Measurements from ENCODE around the gene TMPRSS9.

The TMPRSS9 gene

GRCh38 chr19:2371656-2372055 lies 11.6 kb downstream of the TMPRSS9 start:
- TF ChIP-seq POU6F1 (CRISPR knock-in tag; IDR thresholded peaks at IDR 0.05; ENCODE audit: borderline replicate concordance, low read depth) (no peak), PATZ1 (CRISPR knock-in tag; IDR thresholded peaks at IDR 0.05; ENCODE audit: borderline replicate concordance) (no peak), CSRNP3 (CRISPR knock-in tag; IDR thresholded peaks at IDR 0.05) (no peak), ZNF565 (CRISPR knock-in tag; conservative IDR thresholded peaks at IDR 0.05; ENCODE audit: low read depth) (no peak), ISL1 (CRISPR knock-in tag; IDR thresholded peaks at IDR 0.05) (no peak), CSDC2 (CRISPR knock-in tag; IDR thresholded peaks at IDR 0.05) (no peak), ZFP30 (CRISPR knock-in tag; IDR thresholded peaks at IDR 0.05) (no peak)
- peak; percentile 66 for ATAC-seq

GRCh38 chr19:2372076-2372612 lies 12.1 kb downstream of the TMPRSS9 start:
- no peak for TF ChIP-seq TSHZ2 (CRISPR knock-in tag; IDR thresholded peaks at IDR 0.05)
- TF ChIP-seq CSDC2 (CRISPR knock-in tag; IDR thresholded peaks at IDR 0.05) = no peak
- no peak for TF ChIP-seq RARB (CRISPR knock-in tag; IDR thresholded peaks at IDR 0.05)
- no peak for TF ChIP-seq PATZ1 (CRISPR knock-in tag; IDR thresholded peaks at IDR 0.05; ENCODE audit: borderline replicate concordance)
- TF ChIP-seq CREB5 (CRISPR knock-in tag; IDR thresholded peaks at IDR 0.05; ENCODE audit: low read depth) = no peak
- TF ChIP-seq SNAI2 (CRISPR knock-in tag; IDR thresholded peaks at IDR 0.05) = no peak
- no peak for TF ChIP-seq ZFP30 (CRISPR knock-in tag; IDR thresholded peaks at IDR 0.05)
- no peak for TF ChIP-seq ZNF70 (CRISPR knock-in tag; IDR thresholded peaks at IDR 0.05)
- TF ChIP-seq ISL1 (CRISPR knock-in tag; IDR thresholded peaks at IDR 0.05) = no peak
- TF ChIP-seq ZC3H10 (CRISPR knock-in tag; IDR thresholded peaks at IDR 0.05) = no peak
- no peak for ATAC-seq

GRCh38 chr19:2374808-2375207 lies 14.7 kb downstream of the TMPRSS9 start:
- ATAC-seq = no peak
- TF ChIP-seq BACH2 (CRISPR knock-in tag; IDR thresholded peaks at IDR 0.05; ENCODE audit: borderline replicate concordance) (no peak), ZNF70 (CRISPR knock-in tag; IDR thresholded peaks at IDR 0.05) (no peak), RARB (CRISPR knock-in tag; IDR thresholded peaks at IDR 0.05) (no peak), OSR1 (CRISPR knock-in tag; IDR thresholded peaks at IDR 0.05) (no peak), ZC3H10 (CRISPR knock-in tag; IDR thresholded peaks at IDR 0.05) (no peak), SNAI2 (CRISPR knock-in tag; IDR thresholded peaks at IDR 0.05) (no peak), ZNF565 (CRISPR knock-in tag; conservative IDR thresholded peaks at IDR 0.05; ENCODE audit: low read depth) (no peak), POU6F1 (CRISPR knock-in tag; IDR thresholded peaks at IDR 0.05; ENCODE audit: borderline replicate concordance, low read depth) (no peak), CSDC2 (CRISPR knock-in tag; IDR thresholded peaks at IDR 0.05) (no peak), PPARA (CRISPR knock-in tag; IDR thresholded peaks at IDR 0.05; ENCODE audit: borderline replicate concordance) (no peak), PATZ1 (CRISPR knock-in tag; IDR thresholded peaks at IDR 0.05; ENCODE audit: borderline replicate concordance) (no peak), ISL1 (CRISPR knock-in tag; IDR thresholded peaks at IDR 0.05) (no peak), ZNF8 (CRISPR knock-in tag; IDR thresholded peaks at IDR 0.05) (no peak), ZFP30 (CRISPR knock-in tag; IDR thresholded peaks at IDR 0.05) (no peak), CSRNP3 (CRISPR knock-in tag; IDR thresholded peaks at IDR 0.05) (no peak), TOX (CRISPR knock-in tag; IDR thresholded peaks at IDR 0.05; ENCODE audit: borderline replicate concordance) (no peak)

Measured in SK-N-SH treated with all-trans-retinoic acid at 6 μM for 48 hours (cell line).